Measurements from ENCODE around the gene NT5DC1.

Gene NT5DC1

GRCh38 chr6:116246089-116246488, 145.4 kb downstream of the NT5DC1 start:
- no peak for TF ChIP-seq CTCF (IDR thresholded peaks at IDR 0.05)
- no peak for DNase-seq (ENCODE audit: low spot score)
- H3K4me3 ChIP-seq, result no peak overlapping the region
- peak overlapping the region in 1 of 2 donors; percentile 31 for H3K27ac ChIP-seq

- no peak for TF ChIP-seq CTCF (IDR thresholded peaks at IDR 0.05)
- Histone ChIP-seq H3K27ac (no peak overlapping the region), H3K4me3 (no peak overlapping the region)
- no peak for DNase-seq (ENCODE audit: low spot score)
These were observed 146.6 kb downstream of the NT5DC1 start for GRCh38 chr6:116247285-116247684.

- no peak for TF ChIP-seq CTCF (IDR thresholded peaks at IDR 0.05)
- no peak for DNase-seq (ENCODE audit: low spot score)
- Histone ChIP-seq H3K4me3 (no peak overlapping the region), H3K27ac (no peak overlapping the region)
These were observed 147.9 kb downstream of the NT5DC1 start for GRCh38 chr6:116248577-116248976.

GRCh38 chr6:116251568-116252384, 151.1 kb downstream of the NT5DC1 start:
- Histone ChIP-seq H3K27ac (peak overlapping the region; percentile 0 to 73), H3K4me3 (peak overlapping the region; percentile 86)
- no peak for DNase-seq (ENCODE audit: low spot score)
- TF ChIP-seq CTCF (IDR thresholded peaks at IDR 0.05), result no peak

- no peak for TF ChIP-seq CTCF (IDR thresholded peaks at IDR 0.05)
- no peak for DNase-seq (ENCODE audit: low spot score)
These were observed 152.5 kb downstream of the NT5DC1 start for GRCh38 chr6:116253188-116253504.

GRCh38 chr6:116253505-116254296, 153.0 kb downstream of the NT5DC1 start, which contains the start of gene TSPYL4:
TSS of gene TSPYL4 (minus strand) at chr6:116254075. CDS start at chr6:116254008, 67 bp downstream.
- peak; percentile 96 for DNase-seq (ENCODE audit: low spot score)
- Histone ChIP-seq H3K27ac (peak within 1 kb of the TSS; percentile 79 to 91), H3K4me3 (peak within 1 kb of the TSS; percentile 86)
- TF ChIP-seq CTCF (IDR thresholded peaks at IDR 0.05), result no peak

More at GRCh38 chr6:116253188-116253504, 152.5 kb downstream of the NT5DC1 start:
- Histone ChIP-seq H3K27ac (peak overlapping the region; percentile 79 to 91), H3K4me3 (peak overlapping the region; percentile 86)

Data from coronary artery (tissue), 2 donors.